ENCODE measurements around the gene JARID2. TPM values are rescaled to one million over a fixed set of nuclear protein-coding genes. Genes with fewer than 3 reads are reported as not detected.

JARID2 gene
- total and polyA plus RNA-seq, 7 experiments from 2014 or later, result 6.9 to 39.6 (median 24.1) TPM

- H3K9me3 Mint-ChIP-seq, result no peaks in the 10 kb centered on the region
- peak; percentile 40 for ATAC-seq
- peaks cover 0 to 2% (median 0%) of the 10 kb centered on the region in 5 donors for H3K36me3 Mint-ChIP-seq
These were observed 94.9 kb downstream of the JARID2 start for GRCh38 chr6:15340775-15341174.

DNA sequence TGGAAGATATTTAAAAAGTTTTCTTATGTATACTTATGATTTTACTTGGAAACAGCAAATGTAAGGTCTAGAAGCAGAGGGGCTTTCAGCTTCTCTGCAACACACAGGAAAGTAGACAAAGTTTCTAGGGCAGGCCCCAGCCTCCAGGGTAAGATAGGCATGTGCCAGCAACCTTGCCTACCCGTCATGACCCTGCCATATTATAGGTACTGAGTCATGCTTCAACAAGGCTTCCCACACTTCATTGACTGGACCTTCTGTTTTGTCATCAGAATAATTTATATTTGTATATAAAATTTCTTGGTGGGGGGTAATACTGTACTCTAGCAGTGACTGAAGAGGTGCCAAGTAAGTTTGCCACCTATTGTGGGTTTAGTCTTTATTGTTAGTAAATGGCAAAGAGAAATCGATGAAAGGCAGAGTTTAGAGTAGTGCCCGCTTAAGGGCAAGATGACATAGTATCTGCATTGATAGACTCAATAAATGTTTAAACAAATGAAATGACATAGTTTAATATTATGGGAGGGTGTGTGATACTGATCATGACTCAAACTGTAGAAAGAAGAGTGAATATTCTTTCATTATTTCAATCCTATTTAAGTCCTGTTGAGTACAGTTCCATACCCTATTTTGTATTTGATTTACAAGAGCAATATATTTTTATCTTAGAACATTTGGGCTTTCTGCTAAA is 95.6 kb downstream of the JARID2 start:
- Mint-ChIP-seq H3K27me3 (no peaks in the 10 kb centered on the region), H3K9me3 (no peaks in the 10 kb centered on the region), H3K36me3 (peaks cover 0 to 2% (median 0%) of the 10 kb centered on the region in 5 donors), H3K27ac (peak overlapping the region; percentile 77 to 93 (median 89)), H3K4me3 (peak overlapping the region in 9 of 10 donors; percentile 57 to 83 (median 74)), H3K4me1 (peaks cover 61 to 99% (median 84%) of the 10 kb centered on the region in 7 donors)
- DNase-seq (no peak), ATAC-seq (peak; percentile 36)
- Histone ChIP-seq H3K27ac (ENCODE audit: low read depth, low read length) (peak overlapping the region; percentile 61), H3K9me3 (ENCODE audit: control insufficient read depth in 2 of 3, low read length in 3 of 3) (no peaks in the 10 kb centered on the region), H3K4me3 (ENCODE audit: low read length) (no peak overlapping the region), H3K27me3 (ENCODE audit: control insufficient read depth in 2 of 2, insufficient read depth in 2 of 2, low read length in 2 of 2) (no peaks in the 10 kb centered on the region), H3K4me1 (ENCODE audit: control insufficient read depth in 2 of 2, insufficient read depth in 2 of 2, low read length in 2 of 2) (peaks cover 28 to 57% of the 10 kb centered on the region in 2 donors), H3K36me3 (ENCODE audit: control insufficient read depth in 2 of 3, insufficient read depth in 3 of 3, low read length in 3 of 3) (no peaks in the 10 kb centered on the region)
- ChIA-PET CTCF (no interaction called here), POLR2A (interaction anchor here (0.7 kb wide), 1 partner anchor 14 kb away, joined by 3 read pairs; no protein-coding TSS in a partner anchor)
- intact Hi-C loops (cut with micrococcal nuclease), result loop anchor here (5.0 kb wide), 3 partner anchors 91 to 96 kb away; partner anchors contain the start of gene JARID2 (in 1 of the 2)

More at GRCh38 chr6:15340775-15341174, 94.9 kb downstream of the JARID2 start:
- peak in 3 of 9 donors; percentile 24 to 35 (median 31) for DNase-seq
- Histone ChIP-seq H3K9me3 (ENCODE audit: control insufficient read depth in 2 of 3, low read length in 3 of 3) (no peaks in the 10 kb centered on the region), H3K36me3 (ENCODE audit: control insufficient read depth in 2 of 3, insufficient read depth in 3 of 3, low read length in 3 of 3) (no peaks in the 10 kb centered on the region), H3K27ac (ENCODE audit: low read depth, low read length) (peak overlapping the region; percentile 61), H3K4me3 (ENCODE audit: low read length) (no peak overlapping the region), H3K4me1 (ENCODE audit: control insufficient read depth in 2 of 2, insufficient read depth in 2 of 2, low read length in 2 of 2) (peaks cover 22 to 50% of the 10 kb centered on the region in 2 donors), H3K27me3 (ENCODE audit: control insufficient read depth in 2 of 2, insufficient read depth in 2 of 2, low read length in 2 of 2) (no peaks in the 10 kb centered on the region)
- CTCF ChIA-PET, result no interaction called here
- Mint-ChIP-seq H3K4me1 (peaks cover 57 to 99% (median 84%) of the 10 kb centered on the region in 7 donors), H3K27ac (peak overlapping the region; percentile 77 to 93 (median 89)), H3K27me3 (no peaks in the 10 kb centered on the region), H3K4me3 (peak overlapping the region; percentile 57 to 83 (median 74))
- intact Hi-C loops (cut with micrococcal nuclease), result loop anchor here (5.0 kb wide), 3 partner anchors 92 to 97 kb away; partner anchors contain the start of gene JARID2 (in 1 of the 2)
- POLR2A ChIA-PET, result interaction anchor here (0.7 to 1.3 kb wide), 2 partner anchors 9 to 14 kb away, joined by 3 to 4 read pairs; no protein-coding TSS in a partner anchor

GRCh38 chr6:15342114-15342513 is 96.2 kb downstream of the JARID2 start:
- CTCF ChIA-PET, result interaction anchor here (0.7 kb wide), 1 partner anchor 83 kb away, joined by 3 read pairs; no protein-coding TSS in a partner anchor
- H3K27ac ChIP-seq (ENCODE audit: low read depth, low read length), result peak overlapping the region; percentile 61
- DNase-seq (no peak), ATAC-seq (no peak)
- no peaks in the 10 kb centered on the region for H3K36me3 ChIP-seq (ENCODE audit: control insufficient read depth in 2 of 3, insufficient read depth in 3 of 3, low read length in 3 of 3)
- peak overlapping the region in 9 of 10 donors; percentile 32 to 70 (median 48) for H3K4me3 Mint-ChIP-seq
- H3K27ac Mint-ChIP-seq, result peak overlapping the region in 8 of 9 donors; percentile 34 to 93 (median 82)
- peaks cover 0 to 2% (median 0%) of the 10 kb centered on the region in 5 donors for H3K36me3 Mint-ChIP-seq
- H3K27me3 Mint-ChIP-seq, result no peaks in the 10 kb centered on the region
- H3K9me3 Mint-ChIP-seq, result no peaks in the 10 kb centered on the region
- intact Hi-C loops (cut with micrococcal nuclease), result loop anchor here (5.0 kb wide), 3 partner anchors 90 to 95 kb away; partner anchors contain the start of gene JARID2 (in 1 of the 2)
- POLR2A ChIA-PET, result no interaction called here
- H3K4me1 Mint-ChIP-seq, result peaks cover 63 to 99% (median 83%) of the 10 kb centered on the region in 7 donors
- H3K4me1 ChIP-seq (ENCODE audit: control insufficient read depth in 2 of 2, insufficient read depth in 2 of 2, low read length in 2 of 2), result peaks cover 34 to 58% of the 10 kb centered on the region in 2 donors
- no peaks in the 10 kb centered on the region for H3K27me3 ChIP-seq (ENCODE audit: control insufficient read depth in 2 of 2, insufficient read depth in 2 of 2, low read length in 2 of 2)
- H3K9me3 ChIP-seq (ENCODE audit: control insufficient read depth in 2 of 3, low read length in 3 of 3), result no peaks in the 10 kb centered on the region
- H3K4me3 ChIP-seq (ENCODE audit: low read length), result no peak overlapping the region

DNA sequence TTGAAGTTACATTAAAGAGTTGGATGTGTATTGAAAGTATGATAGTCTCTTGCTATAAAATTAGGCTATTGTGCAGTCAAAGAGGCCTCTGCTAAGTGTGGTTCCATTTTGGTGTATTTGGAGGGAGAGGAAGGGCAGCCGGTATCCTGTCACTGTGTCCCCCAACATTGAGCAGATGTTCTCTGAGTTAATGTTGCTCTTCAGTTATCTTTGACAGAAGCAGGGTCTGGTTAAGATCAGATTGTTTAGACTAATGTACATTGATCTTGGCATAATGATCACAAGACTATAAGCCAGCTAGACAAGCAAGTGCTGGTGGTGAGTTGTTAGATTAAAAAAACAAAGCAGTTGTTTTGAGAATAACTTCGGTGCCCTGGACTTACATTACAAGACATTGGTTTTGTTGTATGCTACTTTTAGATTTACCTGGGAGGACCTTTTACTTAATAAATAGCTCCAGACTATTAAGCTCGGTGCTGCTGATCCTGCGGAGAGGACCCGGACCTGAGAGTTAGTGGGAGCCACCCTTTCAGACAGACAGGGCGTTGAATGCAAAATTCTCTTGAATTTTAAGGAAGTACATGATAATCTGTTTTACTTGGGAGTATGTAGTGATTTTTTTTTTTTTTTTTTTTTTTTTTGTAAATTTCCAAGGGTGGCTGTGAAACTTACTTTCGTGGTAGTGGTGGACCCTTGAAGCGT is 97.8 kb downstream of the JARID2 start:
- Histone ChIP-seq H3K27me3 (ENCODE audit: control insufficient read depth in 2 of 2, insufficient read depth in 2 of 2, low read length in 2 of 2) (no peaks in the 10 kb centered on the region), H3K36me3 (ENCODE audit: control insufficient read depth in 2 of 3, insufficient read depth in 3 of 3, low read length in 3 of 3) (no peaks in the 10 kb centered on the region), H3K27ac (ENCODE audit: low read depth, low read length) (no peak overlapping the region), H3K4me3 (ENCODE audit: low read length) (no peak overlapping the region), H3K9me3 (ENCODE audit: control insufficient read depth in 2 of 3, low read length in 3 of 3) (no peaks in the 10 kb centered on the region), H3K4me1 (ENCODE audit: control insufficient read depth in 2 of 2, insufficient read depth in 2 of 2, low read length in 2 of 2) (peaks cover 34 to 65% of the 10 kb centered on the region in 2 donors)
- no peak for ATAC-seq
- peaks cover 0 to 2% (median 0%) of the 10 kb centered on the region in 5 donors for H3K36me3 Mint-ChIP-seq
- H3K27me3 Mint-ChIP-seq, result no peaks in the 10 kb centered on the region
- POLR2A ChIA-PET, result interaction anchor here (0.5 to 1.6 kb wide), 4 partner anchors 9 to 96 kb away, joined by 3 to 4 read pairs (median 3); no protein-coding TSS in a partner anchor
- intact Hi-C loops (cut with micrococcal nuclease), result loop anchor here (5.0 kb wide), 3 partner anchors 89 to 96 kb away; partner anchors contain the start of gene JARID2 (in 1 of the 2)
- no peak for DNase-seq
- H3K9me3 Mint-ChIP-seq, result no peaks in the 10 kb centered on the region
- H3K4me3 Mint-ChIP-seq, result peak overlapping the region; percentile 33 to 79 (median 63)
- CTCF ChIA-PET, result interaction anchor here (0.7 kb wide), 1 partner anchor 87 kb away, joined by 3 read pairs; no protein-coding TSS in a partner anchor
- H3K4me1 Mint-ChIP-seq, result peaks cover 58 to 98% (median 79%) of the 10 kb centered on the region in 7 donors
- peak overlapping the region in 8 of 9 donors; percentile 15 to 92 (median 72) for H3K27ac Mint-ChIP-seq

DNA sequence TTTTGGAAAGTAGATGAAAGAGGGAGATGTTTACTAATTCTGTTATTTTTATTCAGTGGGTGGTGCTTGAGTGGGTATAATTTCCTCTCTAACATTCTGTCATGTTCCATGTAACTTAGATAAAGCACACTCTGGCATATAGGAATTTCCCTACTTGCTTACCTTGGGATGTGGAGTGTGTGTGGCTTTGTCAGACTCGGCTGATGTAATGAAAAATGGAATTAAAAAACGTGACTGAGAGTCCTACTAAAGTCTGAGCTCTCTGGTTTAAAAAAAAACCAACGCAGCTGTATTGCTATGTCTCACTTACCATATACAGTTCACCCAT is 98.3 kb downstream of the JARID2 start:
- H3K27ac ChIP-seq (ENCODE audit: low read depth, low read length), result no peak overlapping the region
- Mint-ChIP-seq H3K9me3 (no peaks in the 10 kb centered on the region), H3K27me3 (no peaks in the 10 kb centered on the region), H3K27ac (peak overlapping the region in 8 of 9 donors; percentile 15 to 92 (median 72)), H3K4me1 (peaks cover 56 to 98% (median 81%) of the 10 kb centered on the region in 7 donors), H3K36me3 (peaks cover 0 to 2% (median 0%) of the 10 kb centered on the region in 5 donors), H3K4me3 (peak overlapping the region in 9 of 10 donors; percentile 31 to 79 (median 62))
- H3K4me3 ChIP-seq (ENCODE audit: low read length), result no peak overlapping the region
- ChIA-PET CTCF (interaction anchor here (0.7 to 1.1 kb wide), 2 partner anchors 17 to 87 kb away, joined by 3 read pairs; no protein-coding TSS in a partner anchor), POLR2A (interaction anchor here (0.9 to 1.6 kb wide), 2 partner anchors 36 to 57 kb away, joined by 3 to 4 read pairs; no protein-coding TSS in a partner anchor)
- DNase-seq, result no peak
- peaks cover 34 to 70% of the 10 kb centered on the region in 2 donors for H3K4me1 ChIP-seq (ENCODE audit: control insufficient read depth in 2 of 2, insufficient read depth in 2 of 2, low read length in 2 of 2)
- intact Hi-C loops (cut with micrococcal nuclease), result loop anchor here (5.0 kb wide), 3 partner anchors 88 to 97 kb away; partner anchors contain the start of gene JARID2 (in 1 of the 2)
- H3K36me3 ChIP-seq (ENCODE audit: control insufficient read depth in 2 of 3, insufficient read depth in 3 of 3, low read length in 3 of 3), result no peaks in the 10 kb centered on the region
- H3K9me3 ChIP-seq (ENCODE audit: control insufficient read depth in 2 of 3, low read length in 3 of 3), result no peaks in the 10 kb centered on the region
- no peaks in the 10 kb centered on the region for H3K27me3 ChIP-seq (ENCODE audit: control insufficient read depth in 2 of 2, insufficient read depth in 2 of 2, low read length in 2 of 2)
- ATAC-seq, result no peak

- no peak overlapping the region for H3K4me3 ChIP-seq (ENCODE audit: low read length)
- H3K27ac ChIP-seq (ENCODE audit: low read depth, low read length), result no peak overlapping the region
- no peak for ATAC-seq
- Mint-ChIP-seq H3K36me3 (peaks cover 0 to 2% (median under 1%) of the 10 kb centered on the region in 5 donors), H3K9me3 (no peaks in the 10 kb centered on the region), H3K4me3 (peak overlapping the region in 2 of 10 donors; percentile 16 to 31), H3K27me3 (no peaks in the 10 kb centered on the region), H3K27ac (peak overlapping the region in 1 of 9 donors; percentile 29), H3K4me1 (peaks cover 58 to 98% (median 84%) of the 10 kb centered on the region in 7 donors)
- no peaks in the 10 kb centered on the region for H3K27me3 ChIP-seq (ENCODE audit: control insufficient read depth in 2 of 2, insufficient read depth in 2 of 2, low read length in 2 of 2)
- ChIA-PET CTCF (interaction anchor here (1.1 kb wide), 1 partner anchor 18 kb away, joined by 3 read pairs; no protein-coding TSS in a partner anchor), POLR2A (interaction anchor here (0.8 to 1.6 kb wide), 2 partner anchors 24 to 56 kb away, joined by 3 read pairs; no protein-coding TSS in a partner anchor)
- peaks cover 33 to 76% of the 10 kb centered on the region in 2 donors for H3K4me1 ChIP-seq (ENCODE audit: control insufficient read depth in 2 of 2, insufficient read depth in 2 of 2, low read length in 2 of 2)
- H3K36me3 ChIP-seq (ENCODE audit: control insufficient read depth in 2 of 3, insufficient read depth in 3 of 3, low read length in 3 of 3), result no peaks in the 10 kb centered on the region
- H3K9me3 ChIP-seq (ENCODE audit: control insufficient read depth in 2 of 3, low read length in 3 of 3), result no peaks in the 10 kb centered on the region
- DNase-seq, result no peak
- intact Hi-C loops (cut with micrococcal nuclease), result loop anchor here (5.0 kb wide), 3 partner anchors 87 to 98 kb away; partner anchors contain the start of gene JARID2 (in 1 of the 2)
These were observed 99.0 kb downstream of the JARID2 start for GRCh38 chr6:15344831-15345230.
